B cell (primary cell): ENCODE data around the gene ZNF407.

Source experiments
- EZH2 ChIP-seq: IDR thresholded peaks from 2 replicates; pipeline ENCODE4 v1.6.1; 2012; ENCODE audit warnings: borderline replicate concordance, low read depth, mild to moderate bottlenecking, moderate library complexity, low read length; ENCODE audit not compliant: insufficient read depth, poor library complexity, severe bottlenecking
- TF ChIP-seq, protein P1 (sequence below): fragments of 200-600 bp; IDR thresholded peaks from one replicate; pipeline ENCODE4 v1.8.0; 2022; ENCODE audit warnings: antibody characterized with exemption, mild to moderate bottlenecking

DNA sequence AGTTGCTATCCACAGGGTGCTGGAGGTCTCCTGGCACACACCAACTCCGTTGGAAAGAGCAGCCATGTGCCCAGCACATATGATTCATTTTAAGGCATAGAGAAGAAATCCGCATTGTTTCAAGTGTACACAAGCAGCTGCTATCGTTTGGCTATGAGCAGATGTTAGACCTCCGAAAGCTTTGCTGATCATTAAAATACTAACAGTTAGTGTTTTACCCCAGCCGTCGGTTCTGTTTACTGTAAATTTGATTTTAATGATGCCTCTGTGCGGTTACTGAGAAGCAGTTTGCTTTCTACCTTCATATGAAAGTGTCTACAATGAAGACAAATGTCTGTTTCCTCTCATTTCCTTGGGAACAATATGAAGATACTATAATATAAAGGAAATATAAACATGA is 456.4 kb downstream of the ZNF407 start:
- TF ChIP-seq, protein P1, sequence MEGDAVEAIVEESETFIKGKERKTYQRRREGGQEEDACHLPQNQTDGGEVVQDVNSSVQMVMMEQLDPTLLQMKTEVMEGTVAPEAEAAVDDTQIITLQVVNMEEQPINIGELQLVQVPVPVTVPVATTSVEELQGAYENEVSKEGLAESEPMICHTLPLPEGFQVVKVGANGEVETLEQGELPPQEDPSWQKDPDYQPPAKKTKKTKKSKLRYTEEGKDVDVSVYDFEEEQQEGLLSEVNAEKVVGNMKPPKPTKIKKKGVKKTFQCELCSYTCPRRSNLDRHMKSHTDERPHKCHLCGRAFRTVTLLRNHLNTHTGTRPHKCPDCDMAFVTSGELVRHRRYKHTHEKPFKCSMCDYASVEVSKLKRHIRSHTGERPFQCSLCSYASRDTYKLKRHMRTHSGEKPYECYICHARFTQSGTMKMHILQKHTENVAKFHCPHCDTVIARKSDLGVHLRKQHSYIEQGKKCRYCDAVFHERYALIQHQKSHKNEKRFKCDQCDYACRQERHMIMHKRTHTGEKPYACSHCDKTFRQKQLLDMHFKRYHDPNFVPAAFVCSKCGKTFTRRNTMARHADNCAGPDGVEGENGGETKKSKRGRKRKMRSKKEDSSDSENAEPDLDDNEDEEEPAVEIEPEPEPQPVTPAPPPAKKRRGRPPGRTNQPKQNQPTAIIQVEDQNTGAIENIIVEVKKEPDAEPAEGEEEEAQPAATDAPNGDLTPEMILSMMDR, result no peak
- no peak for TF ChIP-seq EZH2
